WTC11 (cell line): ENCODE data around the gene TVP23A. TPM values are rescaled to one million over a fixed set of nuclear protein-coding genes. Genes with fewer than 3 reads are reported as not detected.

Experiments used
- ATAC-seq: fragments of 200-7000 bp; cut with Tn5 transposase; 2 replicates; pipeline ENCODE4 v1.10.0; 2021; ENCODE audit warnings: mild to moderate bottlenecking, moderate library complexity
- CTCF ChIA-PET: fragments of 300-600 bp; sonication (Branson Sonifier 250); formaldehyde crosslinking; loops from one replicate; lab custom pipeline; 2021; ENCODE audit warnings: antibody characterized with exemption; lab: Charles Lee
- POLR2A ChIA-PET: fragments of 350-600 bp; sonication (Branson Sonifier 250); formaldehyde crosslinking; loops from one replicate; lab custom pipeline; 2021; ENCODE audit warnings: antibody characterized with exemption; lab: Charles Lee
- DNase-seq: peaks from one replicate; pipeline ENCODE4 v3.0.0; 2021; ENCODE audit warnings: low spot score
- H3K27ac Mint-ChIP-seq: 2 replicates; pipeline ENCODE4 v1.8.0; 2021; ENCODE audit warnings: mixed read lengths
- H3K27me3 Mint-ChIP-seq: 2 replicates; pipeline ENCODE4 v1.8.0; 2021; ENCODE audit warnings: low read depth, mild to moderate bottlenecking, moderate library complexity, mixed read lengths
- H3K36me3 Mint-ChIP-seq: 2 replicates; pipeline ENCODE4 v1.8.0; 2021; ENCODE audit warnings: mixed read lengths
- H3K4me1 Mint-ChIP-seq: 2 replicates; pipeline ENCODE4 v1.8.0; 2022; ENCODE audit warnings: mixed read lengths
- H3K4me3 Mint-ChIP-seq: 2 replicates; pipeline ENCODE4 v1.8.0; 2021; ENCODE audit warnings: mild to moderate bottlenecking, moderate library complexity, mixed read lengths
- H3K9me3 Mint-ChIP-seq: 2 replicates; pipeline ENCODE4 v1.8.0; 2021; ENCODE audit warnings: mixed read lengths
- ATF1 ChIP-seq: sonication (generic); formaldehyde crosslinking; IDR thresholded peaks from 2 replicates; pipeline ENCODE4 v1.8.1; 2023; ENCODE audit warnings: mild to moderate bottlenecking, moderate library complexity, missing genetic modification reagents
- FOXJ3 ChIP-seq: sonication (generic); formaldehyde crosslinking; IDR thresholded peaks from 2 replicates; pipeline ENCODE4 v1.9.0; 2021; ENCODE audit warnings: missing genetic modification reagents, mild to moderate bottlenecking, borderline replicate concordance
- HMGA2 ChIP-seq: fragments of 250-450 bp; sonication (Bioruptor Pico); IDR thresholded peaks from 2 replicates; pipeline ENCODE4 v1.4.0; 2021; ENCODE audit warnings: mild to moderate bottlenecking, moderate library complexity
- IRF2 ChIP-seq: sonication (generic); formaldehyde crosslinking; IDR thresholded peaks from 2 replicates; pipeline ENCODE4 v1.8.0; 2022; ENCODE audit warnings: low read depth, missing genetic modification reagents, borderline replicate concordance
- JAZF1 ChIP-seq: fragments of 250-450 bp; sonication (Bioruptor Pico); IDR thresholded peaks from 2 replicates; pipeline ENCODE4 v1.9.0; 2021; ENCODE audit warnings: moderate library complexity, mild to moderate bottlenecking, inconsistent platforms
- NFYB ChIP-seq: sonication (generic); formaldehyde crosslinking; conservative IDR thresholded peaks from 2 replicates; pipeline ENCODE4 v1.8.0; 2022; ENCODE audit warnings: low read depth, missing genetic modification reagents
- NR2C2 ChIP-seq: sonication (generic); formaldehyde crosslinking; IDR thresholded peaks from 2 replicates; pipeline ENCODE4 v1.8.0; 2022; ENCODE audit warnings: mild to moderate bottlenecking, missing genetic modification reagents
- NR3C1 ChIP-seq: sonication (generic); formaldehyde crosslinking; conservative IDR thresholded peaks from 2 replicates; pipeline ENCODE4 v1.8.1; 2023; ENCODE audit warnings: low read depth, mild to moderate bottlenecking, missing genetic modification reagents
- TCF7 ChIP-seq: sonication (generic); formaldehyde crosslinking; IDR thresholded peaks from 2 replicates; pipeline ENCODE4 v1.8.0; 2022; ENCODE audit warnings: mild to moderate bottlenecking, low read depth, missing genetic modification reagents, moderate library complexity
- TP53 ChIP-seq: sonication (generic); formaldehyde crosslinking; IDR thresholded peaks from 2 replicates; pipeline ENCODE4 v1.8.1; 2023; ENCODE audit warnings: mild to moderate bottlenecking, missing genetic modification reagents
- ZNF138 ChIP-seq: sonication (generic); formaldehyde crosslinking; conservative IDR thresholded peaks from 2 replicates; pipeline ENCODE4 v1.8.1; 2022; ENCODE audit warnings: mild to moderate bottlenecking, moderate library complexity, missing genetic modification reagents
- ZNF416 ChIP-seq: fragments of 250-450 bp; sonication (Bioruptor Pico); IDR thresholded peaks from 2 replicates; pipeline ENCODE4 v1.9.0; 2021; ENCODE audit warnings: mild to moderate bottlenecking, inconsistent platforms
- total RNA-seq: library from RNA; stranded (reverse); gene quantifications from 3 replicates; pipeline ENCODE4 v1.2.3, GENCODE V29; 2021
- TF ChIP-seq, protein P1 (sequence below): sonication (generic); formaldehyde crosslinking; IDR thresholded peaks from 2 replicates; pipeline ENCODE4 v1.8.1; 2022; ENCODE audit warnings: missing genetic modification reagents, borderline replicate concordance
- TF ChIP-seq, protein P2 (sequence below): sonication (generic); formaldehyde crosslinking; IDR thresholded peaks from 2 replicates; pipeline ENCODE4 v1.8.0; 2022; ENCODE audit warnings: mild to moderate bottlenecking, missing genetic modification reagents
- TF ChIP-seq, protein P3 (sequence below): sonication (generic); formaldehyde crosslinking; IDR thresholded peaks from 2 replicates; pipeline ENCODE4 v1.8.0; 2022; ENCODE audit warnings: mild to moderate bottlenecking, missing genetic modification reagents
- TF ChIP-seq, protein P4 (sequence below): sonication (generic); formaldehyde crosslinking; IDR thresholded peaks from 2 replicates; pipeline ENCODE4 v1.8.0; 2023; ENCODE audit warnings: missing genetic modification reagents, mild to moderate bottlenecking, borderline replicate concordance
- TF ChIP-seq, protein P5 (sequence below): sonication (generic); formaldehyde crosslinking; IDR thresholded peaks from 2 replicates; pipeline ENCODE4 v1.8.0; 2023; ENCODE audit warnings: missing genetic modification reagents
- TF ChIP-seq, protein P6 (sequence below): fragments of 250-450 bp; sonication (Bioruptor Pico); IDR thresholded peaks from 2 replicates; pipeline ENCODE4 v1.9.0; 2021; ENCODE audit warnings: mild to moderate bottlenecking
- TF ChIP-seq, protein P7 (sequence below): sonication (generic); formaldehyde crosslinking; IDR thresholded peaks from 2 replicates; pipeline ENCODE4 v1.8.1; 2022; ENCODE audit warnings: mild to moderate bottlenecking, missing genetic modification reagents, moderate library complexity, borderline replicate concordance

TVP23A gene
- total RNA-seq, 1 experiment from 2014 or later: 1.2 TPM

DNA sequence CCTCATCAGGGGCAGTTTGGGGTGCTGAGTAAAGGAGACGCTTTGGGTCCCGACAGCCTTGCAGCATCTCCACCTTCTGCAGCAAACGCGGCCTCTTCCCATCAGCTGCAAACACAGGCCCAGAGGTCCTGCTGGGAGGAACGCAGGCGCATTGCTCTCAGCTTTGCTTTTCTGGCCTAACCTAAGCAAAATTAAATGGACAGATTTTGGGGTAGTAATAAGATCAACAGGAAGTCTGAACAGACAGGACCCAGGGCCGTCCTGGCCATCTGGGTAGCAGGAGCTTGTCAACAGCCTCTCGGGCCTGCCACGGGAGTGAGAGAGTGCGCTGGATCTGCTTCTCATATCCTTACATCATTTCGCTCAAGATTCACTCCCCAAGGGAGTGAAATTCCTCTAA lies 67.8 kb downstream of the TVP23A start:
- H3K4me1 Mint-ChIP-seq: no peaks in the 10 kb centered on the region
- ChIA-PET POLR2A (no interaction called here), CTCF (interaction anchor here (0.9 to 1.6 kb wide), 2 partner anchors 168 to 241 kb away, joined by 3 to 7 read pairs; no protein-coding TSS in a partner anchor)
- H3K9me3 Mint-ChIP-seq: no peaks in the 10 kb centered on the region
- ATAC-seq (no peak), DNase-seq (no peak)
- H3K36me3 Mint-ChIP-seq: peaks cover 8% of the 10 kb centered on the region; the same call in 1 of the 2 replicates
- H3K27me3 Mint-ChIP-seq: no peaks in the 10 kb centered on the region
- TF ChIP-seq, protein P1, sequence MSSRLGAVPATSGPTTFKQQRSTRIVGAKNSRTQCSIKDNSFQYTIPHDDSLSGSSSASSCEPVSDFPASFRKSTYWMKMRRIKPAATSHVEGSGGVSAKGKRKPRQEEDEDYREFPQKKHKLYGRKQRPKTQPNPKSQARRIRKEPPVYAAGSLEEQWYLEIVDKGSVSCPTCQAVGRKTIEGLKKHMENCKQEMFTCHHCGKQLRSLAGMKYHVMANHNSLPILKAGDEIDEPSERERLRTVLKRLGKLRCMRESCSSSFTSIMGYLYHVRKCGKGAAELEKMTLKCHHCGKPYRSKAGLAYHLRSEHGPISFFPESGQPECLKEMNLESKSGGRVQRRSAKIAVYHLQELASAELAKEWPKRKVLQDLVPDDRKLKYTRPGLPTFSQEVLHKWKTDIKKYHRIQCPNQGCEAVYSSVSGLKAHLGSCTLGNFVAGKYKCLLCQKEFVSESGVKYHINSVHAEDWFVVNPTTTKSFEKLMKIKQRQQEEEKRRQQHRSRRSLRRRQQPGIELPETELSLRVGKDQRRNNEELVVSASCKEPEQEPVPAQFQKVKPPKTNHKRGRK (CRISPR knock-in tag): no peak
- TF ChIP-seq, protein P2, sequence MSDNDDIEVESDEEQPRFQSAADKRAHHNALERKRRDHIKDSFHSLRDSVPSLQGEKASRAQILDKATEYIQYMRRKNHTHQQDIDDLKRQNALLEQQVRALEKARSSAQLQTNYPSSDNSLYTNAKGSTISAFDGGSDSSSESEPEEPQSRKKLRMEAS (CRISPR knock-in tag): no peak
- no peak for TF ChIP-seq TCF7 (CRISPR knock-in tag)
- TF ChIP-seq NR3C1 (CRISPR knock-in tag): no peak
- no peak for TF ChIP-seq ATF1 (CRISPR knock-in tag)
- no peak for TF ChIP-seq JAZF1 (CRISPR knock-in tag)
- no peak for TF ChIP-seq ZNF138
- no peak for TF ChIP-seq NFYB (CRISPR knock-in tag)
- TF ChIP-seq, protein P3, sequence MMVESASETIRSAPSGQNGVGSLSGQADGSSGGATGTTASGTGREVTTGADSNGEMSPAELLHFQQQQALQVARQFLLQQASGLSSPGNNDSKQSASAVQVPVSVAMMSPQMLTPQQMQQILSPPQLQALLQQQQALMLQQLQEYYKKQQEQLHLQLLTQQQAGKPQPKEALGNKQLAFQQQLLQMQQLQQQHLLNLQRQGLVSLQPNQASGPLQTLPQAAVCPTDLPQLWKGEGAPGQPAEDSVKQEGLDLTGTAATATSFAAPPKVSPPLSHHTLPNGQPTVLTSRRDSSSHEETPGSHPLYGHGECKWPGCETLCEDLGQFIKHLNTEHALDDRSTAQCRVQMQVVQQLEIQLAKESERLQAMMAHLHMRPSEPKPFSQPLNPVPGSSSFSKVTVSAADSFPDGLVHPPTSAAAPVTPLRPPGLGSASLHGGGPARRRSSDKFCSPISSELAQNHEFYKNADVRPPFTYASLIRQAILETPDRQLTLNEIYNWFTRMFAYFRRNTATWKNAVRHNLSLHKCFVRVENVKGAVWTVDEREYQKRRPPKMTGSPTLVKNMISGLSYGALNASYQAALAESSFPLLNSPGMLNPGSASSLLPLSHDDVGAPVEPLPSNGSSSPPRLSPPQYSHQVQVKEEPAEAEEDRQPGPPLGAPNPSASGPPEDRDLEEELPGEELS (CRISPR knock-in tag): no peak
- TF ChIP-seq IRF2: no peak
- no peak for TF ChIP-seq ZNF416 (CRISPR knock-in tag)
- TF ChIP-seq, protein P4, sequence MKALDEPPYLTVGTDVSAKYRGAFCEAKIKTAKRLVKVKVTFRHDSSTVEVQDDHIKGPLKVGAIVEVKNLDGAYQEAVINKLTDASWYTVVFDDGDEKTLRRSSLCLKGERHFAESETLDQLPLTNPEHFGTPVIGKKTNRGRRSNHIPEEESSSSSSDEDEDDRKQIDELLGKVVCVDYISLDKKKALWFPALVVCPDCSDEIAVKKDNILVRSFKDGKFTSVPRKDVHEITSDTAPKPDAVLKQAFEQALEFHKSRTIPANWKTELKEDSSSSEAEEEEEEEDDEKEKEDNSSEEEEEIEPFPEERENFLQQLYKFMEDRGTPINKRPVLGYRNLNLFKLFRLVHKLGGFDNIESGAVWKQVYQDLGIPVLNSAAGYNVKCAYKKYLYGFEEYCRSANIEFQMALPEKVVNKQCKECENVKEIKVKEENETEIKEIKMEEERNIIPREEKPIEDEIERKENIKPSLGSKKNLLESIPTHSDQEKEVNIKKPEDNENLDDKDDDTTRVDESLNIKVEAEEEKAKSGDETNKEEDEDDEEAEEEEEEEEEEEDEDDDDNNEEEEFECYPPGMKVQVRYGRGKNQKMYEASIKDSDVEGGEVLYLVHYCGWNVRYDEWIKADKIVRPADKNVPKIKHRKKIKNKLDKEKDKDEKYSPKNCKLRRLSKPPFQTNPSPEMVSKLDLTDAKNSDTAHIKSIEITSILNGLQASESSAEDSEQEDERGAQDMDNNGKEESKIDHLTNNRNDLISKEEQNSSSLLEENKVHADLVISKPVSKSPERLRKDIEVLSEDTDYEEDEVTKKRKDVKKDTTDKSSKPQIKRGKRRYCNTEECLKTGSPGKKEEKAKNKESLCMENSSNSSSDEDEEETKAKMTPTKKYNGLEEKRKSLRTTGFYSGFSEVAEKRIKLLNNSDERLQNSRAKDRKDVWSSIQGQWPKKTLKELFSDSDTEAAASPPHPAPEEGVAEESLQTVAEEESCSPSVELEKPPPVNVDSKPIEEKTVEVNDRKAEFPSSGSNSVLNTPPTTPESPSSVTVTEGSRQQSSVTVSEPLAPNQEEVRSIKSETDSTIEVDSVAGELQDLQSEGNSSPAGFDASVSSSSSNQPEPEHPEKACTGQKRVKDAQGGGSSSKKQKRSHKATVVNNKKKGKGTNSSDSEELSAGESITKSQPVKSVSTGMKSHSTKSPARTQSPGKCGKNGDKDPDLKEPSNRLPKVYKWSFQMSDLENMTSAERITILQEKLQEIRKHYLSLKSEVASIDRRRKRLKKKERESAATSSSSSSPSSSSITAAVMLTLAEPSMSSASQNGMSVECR: no peak
- TF ChIP-seq, protein P5, sequence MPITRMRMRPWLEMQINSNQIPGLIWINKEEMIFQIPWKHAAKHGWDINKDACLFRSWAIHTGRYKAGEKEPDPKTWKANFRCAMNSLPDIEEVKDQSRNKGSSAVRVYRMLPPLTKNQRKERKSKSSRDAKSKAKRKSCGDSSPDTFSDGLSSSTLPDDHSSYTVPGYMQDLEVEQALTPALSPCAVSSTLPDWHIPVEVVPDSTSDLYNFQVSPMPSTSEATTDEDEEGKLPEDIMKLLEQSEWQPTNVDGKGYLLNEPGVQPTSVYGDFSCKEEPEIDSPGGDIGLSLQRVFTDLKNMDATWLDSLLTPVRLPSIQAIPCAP (CRISPR knock-in tag): no peak
- TF ChIP-seq, protein P6, sequence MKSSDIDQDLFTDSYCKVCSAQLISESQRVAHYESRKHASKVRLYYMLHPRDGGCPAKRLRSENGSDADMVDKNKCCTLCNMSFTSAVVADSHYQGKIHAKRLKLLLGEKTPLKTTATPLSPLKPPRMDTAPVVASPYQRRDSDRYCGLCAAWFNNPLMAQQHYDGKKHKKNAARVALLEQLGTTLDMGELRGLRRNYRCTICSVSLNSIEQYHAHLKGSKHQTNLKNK (CRISPR knock-in tag): no peak
- peak overlapping the region; percentile 13; the same call in 1 of the 2 replicates for H3K27ac Mint-ChIP-seq
- no peak overlapping the region for H3K4me3 Mint-ChIP-seq

DNA sequence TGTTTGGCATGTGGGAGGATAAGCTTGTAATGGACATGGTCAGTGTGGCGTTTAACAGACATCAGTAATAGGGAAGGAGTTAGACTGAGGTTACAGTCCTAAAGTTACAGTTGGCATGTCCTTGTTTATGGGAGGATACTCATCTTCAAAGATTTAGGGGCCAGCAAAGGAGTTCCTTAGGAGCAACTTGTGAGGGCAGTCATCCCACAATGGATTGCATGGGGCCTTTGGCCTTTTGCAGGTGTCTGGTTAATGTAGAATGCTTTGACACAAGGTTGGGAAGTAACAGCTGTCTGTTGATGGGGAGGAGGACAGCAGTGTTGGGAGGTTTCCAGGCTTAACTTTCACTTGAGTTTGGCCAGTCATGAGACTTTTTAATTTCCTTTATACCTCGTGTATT lies 72.8 kb downstream of the TVP23A start:
- Mint-ChIP-seq H3K36me3 (peaks cover 4% of the 10 kb centered on the region; the same call in 1 of the 2 replicates), H3K27ac (no peak overlapping the region), H3K27me3 (no peaks in the 10 kb centered on the region), H3K4me3 (no peak overlapping the region), H3K4me1 (peaks cover 11% of the 10 kb centered on the region), H3K9me3 (no peaks in the 10 kb centered on the region)
- ChIA-PET CTCF (interaction anchor here (1.9 kb wide), 1 partner anchor 173 kb away, joined by 6 read pairs; no protein-coding TSS in a partner anchor), POLR2A (no interaction called here)
- TF ChIP-seq TP53 (CRISPR knock-in tag): no peak
- TF ChIP-seq, protein P7, sequence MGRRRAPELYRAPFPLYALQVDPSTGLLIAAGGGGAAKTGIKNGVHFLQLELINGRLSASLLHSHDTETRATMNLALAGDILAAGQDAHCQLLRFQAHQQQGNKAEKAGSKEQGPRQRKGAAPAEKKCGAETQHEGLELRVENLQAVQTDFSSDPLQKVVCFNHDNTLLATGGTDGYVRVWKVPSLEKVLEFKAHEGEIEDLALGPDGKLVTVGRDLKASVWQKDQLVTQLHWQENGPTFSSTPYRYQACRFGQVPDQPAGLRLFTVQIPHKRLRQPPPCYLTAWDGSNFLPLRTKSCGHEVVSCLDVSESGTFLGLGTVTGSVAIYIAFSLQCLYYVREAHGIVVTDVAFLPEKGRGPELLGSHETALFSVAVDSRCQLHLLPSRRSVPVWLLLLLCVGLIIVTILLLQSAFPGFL (CRISPR knock-in tag): no peak
- TF ChIP-seq HMGA2 (CRISPR knock-in tag): no peak
- TF ChIP-seq NR2C2 (CRISPR knock-in tag): no peak
- TF ChIP-seq FOXJ3 (CRISPR knock-in tag): no peak
- ATAC-seq (no peak), DNase-seq (no peak)
